HG02610 (cell line): ENCODE data around the gene RAC3.
A peak's percentile ranks its signal among the peaks of the same experiment; 100 is the strongest.

ENCODE experiments used
- ATAC-seq: cut with Tn5 transposase; IDR thresholded peaks from one replicate; pipeline ENCODE4 v1.9.1; 2021; ENCODE audit warnings: mild to moderate bottlenecking, moderate library complexity; ENCODE audit not compliant: unreplicated experiment

RAC3 gene

DNA sequence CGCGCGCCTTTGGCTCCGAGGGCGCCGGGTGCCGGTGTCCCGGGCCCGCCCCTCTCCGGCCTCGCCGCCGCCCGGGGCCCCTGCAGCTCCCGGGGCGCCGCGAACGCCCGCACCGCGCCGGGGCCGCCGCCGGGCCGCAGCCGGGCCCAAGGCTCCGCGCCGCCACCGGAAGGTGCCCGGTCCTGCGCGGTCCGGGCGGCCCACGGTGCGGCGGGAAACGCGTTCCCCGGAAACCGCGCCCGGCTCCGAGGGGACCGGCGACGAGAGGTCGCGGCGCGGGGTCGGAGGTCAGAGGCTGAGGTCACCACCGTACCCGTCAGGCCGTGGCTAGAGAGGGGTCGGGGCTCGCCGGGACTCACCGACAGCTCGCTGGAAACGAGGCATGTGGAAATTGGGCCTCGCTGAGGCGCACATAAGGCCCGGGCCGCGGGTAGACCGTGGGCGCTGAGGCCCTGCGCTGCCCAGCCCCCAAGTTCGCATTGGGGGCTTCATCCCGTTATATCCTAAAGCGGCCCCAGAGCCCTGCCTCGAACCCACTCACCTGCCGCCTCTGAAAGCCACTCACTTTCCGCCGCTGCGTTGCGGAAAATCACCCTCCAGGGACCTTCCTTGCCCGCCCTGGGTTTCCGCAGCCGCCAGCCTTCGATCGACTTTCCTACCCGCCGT is 34.3 kb downstream of the RAC3 start, which contains the start of gene DUS1L:
Gene DUS1L (minus strand): TSS at position 167 of the 666 bp plus-strand sequence. CDS start 745 bp downstream, outside the sequence.
- ATAC-seq, result peak; percentile 52

DNA sequence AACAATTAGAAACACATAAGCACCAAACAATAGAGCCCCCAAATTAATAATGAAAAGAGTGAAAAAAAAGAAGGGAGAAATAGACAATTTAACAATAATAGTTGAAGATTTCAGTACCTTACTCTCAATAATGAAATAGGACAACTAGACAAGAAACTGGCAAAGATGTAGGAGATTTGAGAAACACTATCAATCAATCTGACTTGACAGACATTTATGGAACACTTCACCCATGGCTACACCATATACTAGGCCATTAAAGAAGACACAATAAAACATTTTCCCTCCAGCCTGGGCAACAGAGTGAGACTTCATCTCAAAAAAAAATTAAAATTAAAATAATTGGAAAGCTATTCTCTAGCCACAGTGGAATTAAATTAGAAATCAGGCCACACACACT is 39.1 kb downstream of the RAC3 start:
- no peak for ATAC-seq

DNA sequence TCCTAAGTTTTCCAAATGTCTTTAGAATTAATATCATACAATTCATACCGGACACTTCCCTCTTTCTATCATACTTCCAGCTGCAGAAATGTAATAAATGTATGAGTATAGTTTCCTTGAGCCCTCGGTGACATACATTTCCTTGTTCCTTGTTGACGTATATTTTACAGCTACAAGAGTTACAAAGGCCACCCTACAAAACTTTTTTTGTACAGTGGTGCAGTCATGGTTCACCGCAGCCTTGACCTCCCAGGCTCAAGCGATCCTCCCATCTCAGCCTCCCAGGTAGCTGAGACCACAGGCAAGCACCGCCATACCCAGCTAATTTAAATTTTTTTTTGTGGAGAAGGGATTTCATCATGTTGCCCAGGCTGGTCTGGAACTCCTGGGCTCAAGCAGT is 41.3 kb downstream of the RAC3 start:
- ATAC-seq, result no peak

DNA sequence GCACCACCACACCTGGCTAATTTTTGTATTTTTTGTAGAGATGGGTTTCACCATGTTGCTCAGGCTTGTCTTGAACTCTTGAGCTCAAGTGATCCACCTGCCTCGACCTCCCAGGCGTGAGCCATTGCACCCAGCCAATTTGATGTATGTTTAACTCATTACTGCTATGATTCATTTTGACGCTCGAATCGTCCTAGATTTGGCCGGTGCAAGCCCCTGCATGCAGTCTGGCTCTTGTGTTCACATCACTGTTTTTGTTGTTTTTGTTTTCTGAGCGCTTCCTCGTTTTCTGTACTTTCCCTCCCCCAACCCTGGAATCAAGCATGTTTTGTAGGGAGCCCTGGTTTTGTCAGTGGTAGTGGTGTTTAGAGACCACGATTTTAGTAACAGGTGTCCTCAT is 42.0 kb downstream of the RAC3 start:
- no peak for ATAC-seq

DNA sequence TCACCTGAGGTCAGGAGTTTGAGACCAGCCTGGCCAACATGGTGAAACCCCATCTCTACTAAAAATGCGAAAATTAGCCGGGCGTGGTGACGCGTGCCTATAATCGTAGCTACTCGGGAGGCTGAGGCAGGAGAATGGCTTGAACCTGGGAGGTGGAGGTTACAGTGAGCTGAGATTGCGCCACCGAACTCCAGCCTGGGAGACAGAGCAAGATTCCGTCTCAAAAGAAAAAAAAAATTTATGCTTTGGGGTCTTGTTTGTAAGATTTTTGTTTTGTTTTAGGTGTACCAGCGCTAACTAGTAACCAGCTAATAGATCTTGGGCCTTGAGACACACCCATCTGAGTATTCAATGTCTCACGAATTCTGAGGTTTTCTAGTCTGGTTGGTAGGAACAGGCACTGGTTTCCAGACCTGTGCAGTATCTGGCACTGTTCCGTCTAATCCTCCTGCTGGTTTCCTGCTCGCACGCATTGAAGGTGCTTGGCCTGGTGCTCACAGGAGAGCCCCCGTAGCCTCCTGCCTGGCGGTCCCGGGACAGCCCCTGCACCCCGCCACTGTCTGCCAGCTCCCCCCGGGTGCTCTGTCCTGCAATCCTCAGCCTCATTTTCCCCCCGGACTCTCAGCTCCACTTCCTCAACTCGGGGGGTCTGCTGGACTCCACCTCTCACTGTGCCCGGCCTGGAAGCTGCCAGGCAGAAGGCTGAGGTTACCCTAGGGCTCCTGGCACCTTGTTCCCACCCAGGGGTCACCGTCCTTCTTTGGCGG is 44.7 kb downstream of the RAC3 start:
- ATAC-seq, result no peak

DNA sequence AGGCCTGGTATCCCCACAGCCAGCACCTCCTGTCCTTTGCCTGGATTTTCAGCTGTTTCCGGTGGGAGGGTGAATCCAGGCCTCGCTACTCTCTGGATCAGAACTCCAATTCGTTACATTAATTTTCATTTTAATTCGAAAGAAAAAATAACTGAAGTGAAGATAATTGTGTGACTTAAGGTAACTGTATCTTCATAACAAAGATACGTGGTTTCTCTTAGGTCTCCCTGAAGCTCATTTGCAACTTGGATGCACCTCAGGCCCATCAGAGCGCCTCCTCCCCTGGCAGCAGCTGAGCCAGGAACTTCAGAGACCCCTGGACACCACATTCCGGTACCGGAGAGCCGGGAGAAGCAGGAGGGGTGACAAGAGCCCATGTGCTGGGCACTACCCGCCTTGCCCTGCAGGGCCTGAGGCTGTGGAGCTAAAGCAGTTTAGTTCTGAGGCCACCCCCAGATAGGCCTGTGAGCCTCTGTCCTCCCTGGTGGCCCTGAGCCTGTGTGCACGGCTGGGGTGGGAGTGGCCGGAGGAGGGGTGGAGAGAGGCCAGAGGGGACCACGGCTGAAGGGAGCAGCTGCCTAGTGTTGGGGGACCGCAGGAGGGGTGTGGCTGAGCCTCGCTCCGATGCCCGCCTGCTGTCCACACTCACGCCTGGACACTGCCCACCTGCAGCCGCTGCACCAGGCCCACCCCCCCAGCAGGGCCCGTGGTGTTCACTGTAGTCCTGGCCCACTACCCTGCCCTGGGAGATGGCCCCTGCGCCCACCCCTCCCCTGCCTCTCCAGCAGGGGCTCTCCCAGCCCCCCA is 45.5 kb downstream of the RAC3 start:
- no peak for ATAC-seq

DNA sequence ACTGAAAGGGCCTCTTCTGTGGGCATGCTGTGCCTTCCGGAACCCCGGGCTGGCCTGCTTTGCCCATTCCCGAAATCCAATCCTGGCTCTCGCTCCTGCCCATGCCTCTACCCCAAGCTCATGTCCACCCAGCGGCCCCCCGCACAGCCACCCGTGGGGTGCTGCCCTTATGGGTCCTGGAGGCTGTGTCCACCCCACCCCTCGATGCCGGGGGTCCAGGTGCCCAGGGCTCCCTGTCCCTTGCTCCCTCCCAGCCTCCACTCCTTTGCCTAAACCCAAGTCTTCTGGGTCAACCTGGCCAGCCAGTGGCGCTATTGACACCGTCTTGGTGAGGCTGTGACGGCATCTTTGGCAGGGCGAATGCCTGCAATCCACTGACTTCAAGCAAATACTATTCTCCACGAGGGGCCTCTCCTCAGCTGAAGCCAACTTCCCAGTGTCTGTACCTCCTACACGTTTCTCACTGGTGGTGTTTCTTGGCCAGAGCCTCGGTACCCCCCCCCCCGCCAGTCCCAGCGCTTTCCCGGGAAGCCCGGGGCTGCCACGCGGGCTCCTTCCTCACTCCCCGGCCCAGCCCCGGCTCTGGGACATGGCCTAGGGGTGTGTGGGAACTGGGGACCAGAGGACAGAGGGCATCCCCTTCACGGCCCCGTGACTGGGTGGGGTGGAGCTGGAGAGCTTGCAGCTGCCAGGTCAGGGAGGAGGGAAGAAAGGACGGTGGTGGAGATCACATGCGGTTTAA is 46.3 kb downstream of the RAC3 start:
- ATAC-seq, result no peak

DNA sequence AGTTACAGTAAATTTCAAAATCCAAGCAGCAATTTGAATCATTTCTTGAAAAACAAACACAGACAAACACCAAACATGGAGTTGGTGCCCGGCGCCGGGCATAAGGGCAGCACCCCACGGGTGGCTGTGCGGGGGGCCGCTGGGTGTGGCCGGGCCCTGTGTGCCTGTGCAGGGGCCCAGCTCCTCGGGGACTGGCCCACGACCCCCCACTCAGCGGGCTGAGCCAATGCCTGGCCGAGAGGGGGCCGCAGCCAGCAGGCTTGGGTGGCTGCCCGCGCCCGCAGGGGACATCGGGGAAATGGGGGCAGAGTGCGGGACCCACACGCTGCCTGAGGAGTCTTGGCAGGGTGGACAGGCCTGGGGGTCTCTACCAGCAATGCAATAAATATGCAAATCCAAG is 47.0 kb downstream of the RAC3 start:
- no peak for ATAC-seq

DNA sequence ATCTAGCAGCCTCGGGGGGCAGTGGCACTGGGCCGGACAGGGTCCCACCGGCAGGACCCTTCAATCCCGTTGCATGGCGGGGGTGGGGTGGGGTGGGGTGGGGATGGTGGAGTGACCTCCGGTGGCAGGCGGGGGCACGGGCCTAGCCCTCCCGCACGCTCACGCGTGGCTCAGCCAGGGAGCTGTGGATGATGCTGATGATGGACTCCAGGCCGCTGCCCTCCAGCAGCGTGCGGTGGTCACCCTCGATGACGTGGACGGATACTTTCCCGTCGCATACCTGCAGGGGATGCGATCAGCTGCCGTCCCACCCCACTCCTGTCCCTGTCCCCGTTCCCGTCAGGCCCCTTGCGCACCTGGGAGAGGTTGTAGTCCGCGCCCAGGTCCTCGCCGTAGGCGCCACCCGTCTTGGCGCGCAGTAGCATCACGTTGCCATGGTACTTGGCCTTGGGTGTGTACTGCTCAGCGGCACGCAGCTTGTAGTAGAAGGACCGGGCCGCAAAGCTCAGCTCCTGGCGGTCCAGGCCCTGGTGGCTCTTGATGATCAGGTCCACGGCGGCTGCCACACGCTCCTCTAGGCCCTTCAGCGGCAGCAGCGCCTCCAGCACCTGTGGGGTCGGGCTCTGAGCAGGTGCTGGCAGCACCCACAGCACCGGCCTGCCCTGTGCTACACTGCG is 47.7 kb downstream of the RAC3 start:
- no peak for ATAC-seq

DNA sequence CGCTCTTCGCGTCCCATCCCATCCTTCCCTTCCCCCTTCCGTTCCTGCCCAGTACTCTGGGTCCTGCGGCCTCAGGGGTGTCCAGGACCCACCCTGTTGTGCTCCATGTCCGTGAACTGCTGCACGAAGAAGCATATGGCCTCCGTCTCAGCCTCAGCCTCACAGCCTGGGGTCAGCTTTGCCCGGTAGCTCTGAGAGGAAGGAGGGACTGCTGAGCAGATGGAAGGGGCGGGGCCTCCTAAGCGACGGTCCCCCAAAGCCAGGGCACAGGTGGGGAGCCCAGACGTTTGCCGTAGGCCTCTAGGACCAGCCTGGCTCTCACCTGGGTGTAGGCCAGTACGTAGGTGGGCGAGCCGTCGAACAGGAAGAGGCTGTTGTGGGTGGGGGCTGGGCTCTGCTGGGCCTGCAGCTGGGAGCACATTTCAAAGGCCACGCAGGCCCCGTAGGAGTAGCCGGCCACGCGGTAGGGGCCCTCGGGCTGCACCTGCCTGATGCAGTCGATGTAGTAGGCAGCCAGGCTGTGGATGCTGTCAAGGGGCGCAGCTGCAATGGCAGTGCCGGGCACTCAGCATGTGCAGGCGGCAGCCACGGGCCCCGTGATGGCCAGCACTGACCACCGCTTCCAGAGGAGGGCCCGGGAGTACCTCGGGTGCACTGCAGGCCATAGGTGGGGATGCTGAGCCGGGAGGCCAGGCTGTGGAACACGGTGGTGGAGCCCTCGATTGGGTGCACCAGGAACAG is 48.7 kb downstream of the RAC3 start:
- no peak for ATAC-seq

DNA sequence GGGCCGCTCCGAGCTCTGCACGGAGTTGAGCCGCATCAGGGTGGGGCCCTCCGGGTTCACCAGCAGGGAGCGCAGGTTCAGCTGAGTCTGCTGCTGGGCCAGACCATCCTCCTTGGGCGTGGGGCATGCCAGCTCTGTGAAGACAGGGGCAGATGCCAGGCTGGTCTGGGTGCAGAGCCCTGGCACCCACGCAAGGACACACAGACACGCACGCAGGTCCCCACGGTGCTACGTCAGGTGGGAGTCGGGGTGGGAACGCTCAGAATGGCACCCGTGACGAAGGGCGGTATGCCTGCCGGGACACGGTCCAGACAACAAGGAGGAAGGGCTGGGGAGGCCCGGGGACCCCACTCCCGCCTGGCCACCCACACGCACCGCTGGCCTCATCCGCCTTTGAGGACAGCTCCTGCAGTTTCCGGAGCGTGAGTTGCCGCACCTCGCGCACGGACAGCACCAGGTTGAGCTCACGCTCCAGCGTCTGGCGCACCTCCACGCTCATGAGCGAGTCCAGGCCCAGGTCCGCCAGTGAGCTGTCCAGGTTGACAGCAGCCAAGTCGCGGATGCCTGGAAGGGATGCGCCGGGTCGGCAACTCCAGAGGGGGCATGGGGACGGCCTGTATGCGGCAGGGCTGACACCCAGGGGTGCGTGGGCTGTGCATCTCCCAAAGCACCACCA is 49.4 kb downstream of the RAC3 start:
- no peak for ATAC-seq

DNA sequence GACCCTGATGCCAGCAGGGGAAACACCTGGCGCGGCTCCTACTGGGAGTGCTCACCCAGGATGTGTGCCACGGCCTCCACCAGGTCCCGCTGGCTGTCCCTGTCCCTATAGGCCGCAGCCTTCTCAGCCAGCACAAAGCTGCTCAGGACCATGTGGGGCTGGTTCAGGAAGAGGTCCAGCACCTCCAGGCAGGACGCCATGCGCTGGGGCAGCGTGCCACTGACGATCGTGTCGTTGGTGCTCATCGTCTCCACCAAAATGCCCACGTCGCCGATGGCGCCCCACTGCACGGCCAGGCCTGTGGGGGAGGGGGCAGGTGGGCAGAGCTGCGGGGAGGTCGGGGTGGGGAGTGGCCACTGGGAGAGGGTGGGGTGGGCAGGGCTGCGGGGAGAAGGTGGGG is 50.1 kb downstream of the RAC3 start:
- no peak for ATAC-seq

DNA sequence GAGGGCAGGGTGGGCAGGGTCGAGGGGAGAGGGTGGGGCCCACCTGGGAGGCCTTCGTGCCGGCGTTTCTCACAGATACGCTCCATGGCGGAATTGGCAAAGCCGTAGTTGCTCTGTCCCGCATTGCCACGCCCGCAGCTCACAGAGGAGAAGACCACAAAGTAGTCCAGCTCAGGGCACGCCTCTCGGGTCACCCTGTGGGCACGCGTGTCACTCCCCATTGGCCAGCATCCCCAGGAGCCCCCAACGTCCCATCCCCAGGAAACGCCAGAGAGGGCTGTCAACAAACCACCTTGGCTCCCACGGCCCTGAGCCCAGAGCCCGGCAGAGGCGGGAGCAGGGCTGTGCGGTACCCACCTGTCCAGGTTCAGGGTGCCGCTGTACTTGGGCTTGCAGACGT is 50.5 kb downstream of the RAC3 start:
- no peak for ATAC-seq

DNA sequence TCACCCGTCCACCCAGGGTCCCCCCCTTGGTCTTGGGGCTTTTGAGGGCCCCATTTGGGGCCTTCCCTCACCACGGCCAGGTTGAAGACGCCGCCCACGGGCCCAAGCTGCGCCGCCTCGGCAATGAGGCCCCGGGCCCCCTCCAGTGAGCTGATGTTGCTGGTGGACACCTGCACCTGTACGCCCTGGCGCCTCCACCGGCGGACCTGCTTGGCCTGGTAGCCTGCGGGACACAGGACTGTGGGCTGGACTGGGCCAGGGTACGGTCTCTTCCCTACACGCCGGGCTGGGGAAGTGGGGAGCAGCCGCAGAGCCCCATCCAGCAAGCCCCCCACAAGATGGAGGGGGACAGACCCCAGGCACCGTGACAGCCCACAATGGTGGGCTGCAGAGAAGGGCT is 51.0 kb downstream of the RAC3 start:
- ATAC-seq, result no peak

DNA sequence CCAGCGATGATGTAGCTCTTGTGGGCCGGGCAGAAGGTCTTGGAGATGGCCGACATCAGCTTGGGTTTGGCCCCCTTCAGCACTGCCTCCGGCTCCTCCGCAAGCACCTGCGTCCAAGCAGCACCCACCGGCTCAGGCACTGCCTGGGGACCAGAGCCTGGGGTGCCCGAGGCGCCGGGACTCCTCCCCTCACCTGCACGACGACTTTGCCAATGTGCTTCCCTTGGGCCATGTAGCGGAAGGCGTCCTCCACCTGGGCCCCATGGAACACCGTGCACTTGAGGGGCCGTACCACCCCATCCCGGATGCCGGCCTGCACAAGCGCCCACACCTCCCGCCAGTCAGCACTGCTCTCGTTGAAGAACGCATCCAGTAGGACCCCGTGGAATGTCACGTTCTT is 51.5 kb downstream of the RAC3 start:
- ATAC-seq, result no peak
